HepG2 (cell line): ENCODE measurements around the gene CORT. TPM values are rescaled to one million over a fixed set of nuclear protein-coding genes. Genes with fewer than 3 reads are reported as not detected.

Source experiments
- ATAC-seq: fragments of 200-7000 bp; cut with Tn5 transposase; 3 replicates; pipeline ENCODE4 v1.9.1; 2020; ENCODE audit warnings: mild to moderate bottlenecking, moderate library complexity
- BruUV-seq: library from RNA; stranded (reverse); fragments of 400-500 nt; replicated peaks from 2 replicates; lab custom pipeline; 2021; lab: Mats Ljungman, UMichigan
- CTCF ChIA-PET: fragments of 300-600 bp; formaldehyde crosslinking; extraction: SDS; loops from one replicate; lab custom pipeline; 2021; ENCODE audit warnings: low total read pairs, inconsistent platforms, low intra/inter-chr PET ratio; lab: Yijun Ruan, JAX
- POLR2A ChIA-PET: fragments of 350-600 bp; sonication (Branson Sonifier 250); formaldehyde crosslinking; loops from one replicate; lab custom pipeline; 2020; ENCODE audit warnings: antibody characterized with exemption, inconsistent platforms; lab: Yijun Ruan, JAX
- DNase-seq: peaks from one replicate; pipeline ENCODE4 v3.0.0-alpha.2; 2015; ENCODE audit warnings: low spot score
- FAIRE-seq: peaks from 3 replicates; lab custom pipeline; 2011; peaks lifted over from hg19 to GRCh38; lab: Jason Lieb, UNC
- H2AFZ ChIP-seq: one replicate; pipeline ENCODE4 v1.6.1; 2011; ENCODE audit warnings: low read length, inconsistent platforms
- H3K27ac ChIP-seq: fragments of 300-600 bp; 3 replicates; pipeline ENCODE4 v1.8.0; 2011; ENCODE audit warnings: mixed run types, mild to moderate bottlenecking, mixed read lengths, low read length, inconsistent platforms; ENCODE audit not compliant: insufficient read depth; ENCODE audit errors: extremely low read length
- H3K27me3 ChIP-seq, 2 experiments: fragments of 200-600 bp in 1 of 2; 2 replicates in 1 of 2; 3 replicates in 1 of 2; pipeline versions ENCODE4 v1.6.0 to v1.8.0; 2011; ENCODE audit warnings: low read length in 2 of 2, mild to moderate bottlenecking in 2 of 2, moderate library complexity in 2 of 2, inconsistent platforms in 1 of 2; ENCODE audit not compliant: insufficient read depth in 2 of 2, control insufficient read depth in 1 of 2
- H3K36me3 ChIP-seq, 2 experiments: fragments of 200-600 bp in 1 of 2; replicated peaks in 1 of 2; 2 replicates in 1 of 2; 3 replicates in 1 of 2; pipeline versions ENCODE4 v1.5.1 to v1.8.0; 2011; ENCODE audit warnings: low read length in 2 of 2, inconsistent platforms in 1 of 2; ENCODE audit not compliant: insufficient read depth in 2 of 2, control insufficient read depth in 1 of 2
- H3K4me1 ChIP-seq: 2 replicates; pipeline ENCODE4 v1.5.1; 2012; ENCODE audit warnings: low read length, inconsistent platforms; ENCODE audit not compliant: insufficient read depth
- H3K4me2 ChIP-seq: 2 replicates; pipeline ENCODE4 v1.6.0; 2011; ENCODE audit warnings: low read depth, low read length, inconsistent platforms
- H3K4me3 ChIP-seq, 3 experiments: fragments of 200-600 bp in 1 of 3; sonication (generic), shearing (Covaris generic) in 1 of 3; replicated peaks in 1 of 3; 2 replicates each; pipeline ENCODE4 v1.5.1; 2011 to 2016; ENCODE audit warnings: low read length in 3 of 3, inconsistent platforms in 2 of 3, low read depth in 2 of 3, mild to moderate bottlenecking in 2 of 3, control low read depth in 1 of 3, mixed read lengths in 1 of 3; ENCODE audit not compliant: insufficient read depth in 1 of 3
- H3K79me2 ChIP-seq: one replicate; pipeline ENCODE4 v1.6.1; 2011; ENCODE audit warnings: low read length, inconsistent platforms; ENCODE audit not compliant: insufficient read depth
- H3K9ac ChIP-seq: 2 replicates; pipeline ENCODE4 v1.6.0; 2011; ENCODE audit warnings: mild to moderate bottlenecking, low read depth, low read length, inconsistent platforms; ENCODE audit not compliant: insufficient read depth
- H3K9me3 ChIP-seq: 2 replicates; pipeline ENCODE4 v1.5.1; 2012; ENCODE audit warnings: mild to moderate bottlenecking, low read length
- H4K20me1 ChIP-seq: 2 replicates; pipeline ENCODE4 v1.6.0; 2011; ENCODE audit warnings: inconsistent platforms, mild to moderate bottlenecking, low read length, moderate library complexity; ENCODE audit not compliant: insufficient read depth
- BCLAF1 ChIP-seq: fragments of 450-650 bp; IDR thresholded peaks from 2 replicates; pipeline ENCODE4 v1.6.1; 2017; ENCODE audit warnings: mild to moderate bottlenecking
- EED ChIP-seq: sonication (generic); formaldehyde crosslinking; IDR thresholded peaks from 2 replicates; pipeline ENCODE4 v1.5.0; 2020; ENCODE audit warnings: mild to moderate bottlenecking, missing genetic modification reagents
- ETV5 ChIP-seq: IDR thresholded peaks from 2 replicates; pipeline ENCODE4 v1.6.1; 2018; ENCODE audit warnings: missing biosample characterization, missing genetic modification reagents, inconsistent platforms, borderline replicate concordance
- HNRNPK ChIP-seq: fragments of 200-400 bp; formaldehyde crosslinking; IDR thresholded peaks from 2 replicates; pipeline ENCODE4 v1.6.1; 2018; ENCODE audit warnings: low read length, low read depth, moderate library complexity, mild to moderate bottlenecking; ENCODE audit not compliant: poor library complexity, severe bottlenecking
- MTERF4 ChIP-seq: sonication (generic); formaldehyde crosslinking; IDR thresholded peaks from 2 replicates; pipeline ENCODE4 v1.8.0; 2023; ENCODE audit warnings: mild to moderate bottlenecking, missing genetic modification reagents
- NCOA5 ChIP-seq: sonication (generic); formaldehyde crosslinking; IDR thresholded peaks from 2 replicates; pipeline ENCODE4 v1.4.0; 2020; ENCODE audit warnings: missing genetic modification reagents
- NFYC ChIP-seq: IDR thresholded peaks from 2 replicates; pipeline ENCODE4 v1.6.1; 2016; ENCODE audit warnings: missing genetic modification reagents, missing compliant biosample characterization
- POLR2AphosphoS5 ChIP-seq: IDR thresholded peaks from 2 replicates; pipeline ENCODE4 v1.6.1; 2012; ENCODE audit warnings: low read depth, low read length
- RFXAP ChIP-seq: sonication (generic); formaldehyde crosslinking; IDR thresholded peaks from 2 replicates; pipeline ENCODE4 v1.4.0; 2020; ENCODE audit warnings: missing genetic modification reagents, borderline replicate concordance
- SIN3A ChIP-seq: IDR thresholded peaks from 2 replicates; pipeline ENCODE4 v1.6.1; 2011; ENCODE audit warnings: low read depth, mild to moderate bottlenecking, control low read depth, low read length, borderline replicate concordance
- SMYD3 ChIP-seq: sonication (generic); formaldehyde crosslinking; IDR thresholded peaks from 2 replicates; pipeline ENCODE4 v1.8.1; 2023; ENCODE audit warnings: mild to moderate bottlenecking, missing genetic modification reagents
- SP4 ChIP-seq: sonication (generic); formaldehyde crosslinking; IDR thresholded peaks from 2 replicates; pipeline ENCODE4 v1.8.1; 2023; ENCODE audit warnings: mild to moderate bottlenecking, missing genetic modification reagents
- THAP8 ChIP-seq: sonication (generic); formaldehyde crosslinking; IDR thresholded peaks from 2 replicates; pipeline ENCODE4 v1.5.1; 2020; ENCODE audit warnings: missing genetic modification reagents, mild to moderate bottlenecking, borderline replicate concordance
- ZBTB46 ChIP-seq: sonication (generic); formaldehyde crosslinking; IDR thresholded peaks from 2 replicates; pipeline ENCODE4 v1.4.0; 2020; ENCODE audit warnings: mild to moderate bottlenecking, missing genetic modification reagents, borderline replicate concordance
- ZNF782 ChIP-seq: sonication (generic); formaldehyde crosslinking; IDR thresholded peaks from 2 replicates; pipeline ENCODE4 v1.4.0; 2020; ENCODE audit warnings: missing genetic modification reagents, mild to moderate bottlenecking, borderline replicate concordance
- WGBS: methylation state at CpG from one replicate; pipeline ENCODE4 v1.1.6; 2017; ENCODE audit warnings: low lambda C conversion rate; 5-methylcytosine and 5-hydroxymethylcytosine counted together
- in situ Hi-C: cut with HindIII; loops from 2 replicates; pipeline ENCODE4 v1.10.0; 2017; ENCODE audit warnings: low pct_unique_long_range_greater_than_20kb; ENCODE audit not compliant: extremely low pct_ligation_motif_present
- intact Hi-C: fragments of 100-400 bp; cut with micrococcal nuclease; formaldehyde crosslinking; loops from one replicate; pipeline ENCODE4 v1.10.0; 2022; ENCODE audit not compliant: unreplicated experiment
- polyA plus RNA-seq, 8 experiments: library from polyadenylated mRNA; depleted of rRNA in 3 of 8; stranded (reverse) in 7 of 8; unstranded in 1 of 8; fragments of >200 nt; fragmentation: Illumina TruSeq in 4 of 8; extraction: Trizol in 4 of 8; gene quantifications; 2 replicates each; pipeline versions ENCODE4 v1.2.1 to v1.2.3, GENCODE V29; 2011 to 2016; ENCODE audit warnings: low read depth in 4 of 8, missing spikeins in 1 of 8, mixed read lengths in 1 of 8; ENCODE audit not compliant: insufficient read depth in 1 of 8
- total RNA-seq, 5 experiments: library from RNA; depleted of rRNA; stranded (reverse); fragments of >200 nt; fragmentation: Illumina TruSeq; extraction: Trizol; gene quantifications; 2 replicates each; pipeline ENCODE4 v1.2.3, GENCODE V29; 2016; ENCODE audit warnings: low read depth in 1 of 5

Gene CORT
- total and polyA plus RNA-seq, 2 of the 13 experiments (the other 11 are each of a cell fraction or from before 2014, with no cell fraction given) = 0.11 to 0.62 TPM

- 98% methylated on average over 6 of the region's 6 CpGs for WGBS
- no peak for ATAC-seq
- H4K20me1 ChIP-seq = no peaks in the 10 kb centered on the region
- TF ChIP-seq EED (CRISPR knock-in tag) (no peak), MTERF4 (CRISPR knock-in tag) (no peak), NFYC (CRISPR knock-in tag) (no peak), THAP8 (no peak), HNRNPK (no peak), NCOA5 (CRISPR knock-in tag) (no peak), SMYD3 (no peak), SIN3A (no peak), ZNF782 (CRISPR knock-in tag) (no peak), POLR2AphosphoS5 (no peak), ETV5 (no peak), BCLAF1 (no peak), ZBTB46 (CRISPR knock-in tag) (no peak), RFXAP (CRISPR knock-in tag) (no peak), SP4 (CRISPR knock-in tag) (no peak)
These were observed 5.6 kb upstream of the CORT start for GRCh38 chr1:10444248-10444647.

More at GRCh38 chr1:10444248-10444647, 5.6 kb upstream of the CORT start:
- BruUV-seq = no TSS peak
- H3K4me2 ChIP-seq = no peak overlapping the region
- POLR2A ChIA-PET = interaction anchor here (1.7 kb wide), 1 partner anchor 8 kb away, joined by 4 read pairs; no protein-coding TSS in a partner anchor
- peaks cover 0 to 3% of the 10 kb centered on the region in 2 experiments; a peak in 1 of 5 replicates for H3K36me3 ChIP-seq
- FAIRE-seq (no peak), DNase-seq (no peak)
- in situ Hi-C loops (no loop called here), intact Hi-C loops (no loop called here)
- H3K27ac ChIP-seq = no peak overlapping the region
- CTCF ChIA-PET = no interaction called here
- no peak overlapping the region for H3K9ac ChIP-seq
- no peaks in the 10 kb centered on the region for H3K9me3 ChIP-seq
- H2AFZ ChIP-seq = no peak overlapping the region
- H3K4me3 ChIP-seq = no peak overlapping the region
- H3K4me1 ChIP-seq = no peaks in the 10 kb centered on the region
- no peaks in the 10 kb centered on the region for H3K27me3 ChIP-seq
- H3K79me2 ChIP-seq = no peaks in the 10 kb centered on the region
